Nephron progenitor cell (in vitro differentiated cells): ENCODE results near the gene RAB43.
A peak's percentile ranks its signal among the peaks of the same experiment; 100 is the strongest.
"Not testable (repeated sequence)": the region's sequence is repeated elsewhere in the genome, so short reads cannot be mapped to it uniquely, and the experiment has no call there.

Source experiments
- DNase-seq: peaks from one replicate; pipeline ENCODE4 v3.0.0; 2021
- H3K27ac Mint-ChIP-seq: 2 replicates; pipeline ENCODE4 v1.8.0; 2021; ENCODE audit warnings: mild to moderate bottlenecking, moderate library complexity, mixed read lengths
- H3K27me3 Mint-ChIP-seq: 2 replicates; pipeline ENCODE4 v1.8.0; 2021; ENCODE audit warnings: mild to moderate bottlenecking, low read depth, mixed read lengths; ENCODE audit not compliant: poor library complexity
- H3K36me3 Mint-ChIP-seq: 2 replicates; pipeline ENCODE4 v1.8.0; 2021; ENCODE audit warnings: low read depth, mixed read lengths
- H3K4me1 Mint-ChIP-seq: 2 replicates; pipeline ENCODE4 v1.8.0; 2021; ENCODE audit warnings: mixed read lengths
- H3K4me3 Mint-ChIP-seq: 2 replicates; pipeline ENCODE4 v1.8.0; 2021; ENCODE audit warnings: mild to moderate bottlenecking, moderate library complexity, mixed read lengths
- H3K9me3 Mint-ChIP-seq: 2 replicates; pipeline ENCODE4 v1.8.0; 2021; ENCODE audit warnings: mild to moderate bottlenecking, moderate library complexity, mixed read lengths
- TF ChIP-seq, protein P1 (sequence below): fragments of 200-600 bp; sonication (generic); IDR thresholded peaks from 2 replicates; pipeline ENCODE4 v1.5.0; 2021; ENCODE audit warnings: antibody characterized with exemption

The RAB43 gene

DNA sequence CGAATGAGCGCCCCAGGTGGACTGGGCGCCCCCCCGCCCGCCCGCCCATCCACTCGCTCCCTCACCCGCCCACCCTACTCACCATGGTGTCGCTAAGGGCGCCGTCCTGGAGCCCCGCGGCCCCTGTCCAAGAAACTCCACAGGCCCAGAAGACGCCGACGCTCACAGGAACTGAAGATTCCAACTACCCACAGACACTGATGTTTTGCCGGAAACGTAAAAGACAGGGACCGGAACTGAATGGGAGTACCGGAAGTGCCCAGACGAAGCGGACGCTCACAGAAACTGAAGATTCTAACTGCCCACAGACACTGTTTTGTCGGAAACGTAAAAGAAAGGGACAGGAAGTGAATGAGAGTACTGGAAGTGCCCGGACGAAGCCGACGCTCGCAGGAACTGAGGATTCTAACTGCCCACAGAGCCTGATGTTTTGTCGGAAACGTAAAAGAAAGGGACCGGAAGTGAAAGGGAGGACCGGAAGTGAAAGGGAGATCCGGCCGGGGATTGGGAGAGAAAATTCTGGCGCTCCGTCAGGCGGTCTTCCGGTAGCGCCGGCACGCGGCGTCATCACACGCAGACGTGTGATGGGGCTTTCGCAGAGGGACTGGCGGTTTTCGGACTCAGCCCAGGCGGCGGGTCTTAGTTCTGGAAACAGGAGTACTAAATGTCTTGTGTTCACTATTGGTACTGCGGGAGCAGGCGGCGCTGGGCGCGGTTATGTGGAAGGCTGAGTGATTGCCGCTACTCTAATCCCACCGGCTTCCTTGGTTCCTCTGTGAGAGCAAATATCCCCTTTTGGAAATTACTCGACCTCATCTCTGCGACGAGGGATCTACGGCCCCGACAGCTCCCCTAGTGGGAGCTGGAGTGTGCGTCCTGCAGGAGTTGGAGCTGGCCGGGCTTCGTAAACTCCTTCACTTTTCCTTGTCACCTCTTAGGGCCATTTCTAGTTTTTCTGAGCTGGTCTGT lies 39.6 kb upstream of the RAB43 start, which contains the start of gene ISY1:
ISY1 (minus strand) TSS at position 173 of the 969 bp plus-strand sequence; CDS start at position 85, 88 bp downstream.
- Mint-ChIP-seq H3K4me1 (peaks cover 38% of the 10 kb centered on the region), H3K27ac (peak within 1 kb of the TSS; percentile 100), H3K36me3 (peaks cover 19% of the 10 kb centered on the region), H3K9me3 (no peaks in the 10 kb centered on the region), H3K4me3 (peak within 1 kb of the TSS; percentile 96), H3K27me3 (no peaks in the 10 kb centered on the region)
- TF ChIP-seq, protein P1, sequence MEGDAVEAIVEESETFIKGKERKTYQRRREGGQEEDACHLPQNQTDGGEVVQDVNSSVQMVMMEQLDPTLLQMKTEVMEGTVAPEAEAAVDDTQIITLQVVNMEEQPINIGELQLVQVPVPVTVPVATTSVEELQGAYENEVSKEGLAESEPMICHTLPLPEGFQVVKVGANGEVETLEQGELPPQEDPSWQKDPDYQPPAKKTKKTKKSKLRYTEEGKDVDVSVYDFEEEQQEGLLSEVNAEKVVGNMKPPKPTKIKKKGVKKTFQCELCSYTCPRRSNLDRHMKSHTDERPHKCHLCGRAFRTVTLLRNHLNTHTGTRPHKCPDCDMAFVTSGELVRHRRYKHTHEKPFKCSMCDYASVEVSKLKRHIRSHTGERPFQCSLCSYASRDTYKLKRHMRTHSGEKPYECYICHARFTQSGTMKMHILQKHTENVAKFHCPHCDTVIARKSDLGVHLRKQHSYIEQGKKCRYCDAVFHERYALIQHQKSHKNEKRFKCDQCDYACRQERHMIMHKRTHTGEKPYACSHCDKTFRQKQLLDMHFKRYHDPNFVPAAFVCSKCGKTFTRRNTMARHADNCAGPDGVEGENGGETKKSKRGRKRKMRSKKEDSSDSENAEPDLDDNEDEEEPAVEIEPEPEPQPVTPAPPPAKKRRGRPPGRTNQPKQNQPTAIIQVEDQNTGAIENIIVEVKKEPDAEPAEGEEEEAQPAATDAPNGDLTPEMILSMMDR: peak; percentile 74
- DNase-seq: peak; percentile 81

DNA sequence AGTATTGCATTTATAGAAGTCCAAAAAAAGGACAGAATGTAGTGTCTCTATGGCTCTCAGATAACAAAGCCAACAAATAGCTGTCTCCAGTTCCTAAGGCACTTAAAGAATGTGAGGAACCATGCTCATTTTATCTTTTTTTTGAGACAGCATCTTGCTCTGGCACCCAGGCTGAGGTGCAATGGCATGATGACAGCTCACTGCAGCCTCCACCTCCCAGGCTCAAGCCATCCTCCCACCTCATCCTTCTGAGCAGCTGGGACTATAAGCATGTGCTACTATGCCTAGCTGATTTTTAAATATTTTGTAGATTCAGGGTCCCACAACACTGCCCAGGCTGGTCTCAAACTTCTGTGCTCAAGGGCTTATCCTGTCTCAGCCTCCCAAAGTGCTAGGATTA lies 23.2 kb upstream of the RAB43 start:
- Mint-ChIP-seq H3K9me3 (no peaks in the 10 kb centered on the region), H3K4me1 (no peaks in the 10 kb centered on the region), H3K27me3 (no peaks in the 10 kb centered on the region), H3K36me3 (peaks cover 19% of the 10 kb centered on the region), H3K27ac (no peak overlapping the region), H3K4me3 (no peak overlapping the region)
- no peak for DNase-seq
- TF ChIP-seq, protein P1: no peak

DNA sequence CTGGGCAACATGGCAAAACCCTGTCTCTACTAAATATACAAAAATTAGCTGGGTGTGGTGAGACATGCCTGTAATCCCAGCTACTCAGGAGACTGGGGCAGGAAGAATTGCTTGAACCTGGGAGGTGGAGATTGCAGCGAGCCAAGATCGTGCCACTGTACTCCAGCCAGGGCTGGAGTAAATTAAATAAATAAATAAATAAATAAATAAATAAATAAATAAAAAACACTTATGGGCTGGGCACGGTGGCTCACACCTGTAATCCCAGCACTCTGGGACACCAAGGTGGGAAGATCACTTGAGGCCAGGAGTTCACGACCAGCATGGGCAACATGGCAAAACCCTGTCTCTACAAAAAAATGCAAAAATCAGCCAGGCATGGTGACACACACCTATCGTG lies 19.4 kb upstream of the RAB43 start:
- H3K27me3 Mint-ChIP-seq, H3K4me3 Mint-ChIP-seq, H3K4me1 Mint-ChIP-seq, H3K9me3 Mint-ChIP-seq, DNase-seq, H3K27ac Mint-ChIP-seq: not testable (repeated sequence)
- H3K36me3 Mint-ChIP-seq: peaks cover 23% of the 10 kb centered on the region

DNA sequence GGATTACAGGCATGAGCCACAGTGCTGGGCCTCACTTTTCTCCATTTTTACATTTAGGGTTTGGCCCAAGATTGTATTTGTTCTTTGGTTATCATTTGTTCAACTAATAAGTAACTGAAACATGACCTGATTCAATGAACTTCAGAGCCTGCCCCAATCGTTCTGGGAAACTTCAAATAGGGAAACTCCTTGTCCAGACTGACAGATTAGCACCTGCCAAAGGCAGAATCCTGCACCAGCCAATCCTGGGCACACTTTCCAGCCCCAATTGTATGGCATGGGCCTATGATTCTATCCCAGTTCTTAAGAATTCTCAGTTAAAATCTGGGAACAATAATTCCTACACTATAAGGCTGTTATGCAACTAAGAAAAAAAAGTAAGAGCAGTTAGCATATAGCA lies 18.3 kb upstream of the RAB43 start:
- no peak for DNase-seq
- no peaks in the 10 kb centered on the region for H3K9me3 Mint-ChIP-seq
- no peak overlapping the region for H3K27ac Mint-ChIP-seq
- TF ChIP-seq, protein P1: no peak
- no peaks in the 10 kb centered on the region for H3K27me3 Mint-ChIP-seq
- H3K36me3 Mint-ChIP-seq: peaks cover 16% of the 10 kb centered on the region
- H3K4me1 Mint-ChIP-seq: no peaks in the 10 kb centered on the region
- no peak overlapping the region for H3K4me3 Mint-ChIP-seq

DNA sequence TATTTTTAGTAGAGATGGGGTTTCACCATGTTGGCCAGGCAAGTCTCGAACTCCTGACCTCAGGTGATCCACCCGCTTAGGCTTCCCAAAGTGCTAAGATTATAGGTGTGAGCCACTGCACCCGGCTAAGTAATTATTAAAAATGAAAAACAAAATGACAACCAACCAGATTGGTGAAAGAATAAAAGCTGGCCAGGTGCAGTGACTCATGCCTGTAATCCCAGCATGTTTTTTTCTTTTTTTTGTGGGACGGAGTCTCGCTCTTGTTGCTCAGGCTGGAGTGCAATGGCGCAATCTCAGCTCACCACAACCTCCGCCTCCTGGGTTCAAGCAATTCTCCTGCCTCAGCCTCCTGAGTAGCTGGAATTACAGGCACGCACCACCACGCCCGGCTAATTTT lies 14.7 kb upstream of the RAB43 start:
- DNase-seq, H3K4me3 Mint-ChIP-seq, H3K9me3 Mint-ChIP-seq, H3K27ac Mint-ChIP-seq, H3K27me3 Mint-ChIP-seq: not testable (repeated sequence)
- peaks cover 12% of the 10 kb centered on the region for H3K4me1 Mint-ChIP-seq
- peaks cover 48% of the 10 kb centered on the region for H3K36me3 Mint-ChIP-seq

DNA sequence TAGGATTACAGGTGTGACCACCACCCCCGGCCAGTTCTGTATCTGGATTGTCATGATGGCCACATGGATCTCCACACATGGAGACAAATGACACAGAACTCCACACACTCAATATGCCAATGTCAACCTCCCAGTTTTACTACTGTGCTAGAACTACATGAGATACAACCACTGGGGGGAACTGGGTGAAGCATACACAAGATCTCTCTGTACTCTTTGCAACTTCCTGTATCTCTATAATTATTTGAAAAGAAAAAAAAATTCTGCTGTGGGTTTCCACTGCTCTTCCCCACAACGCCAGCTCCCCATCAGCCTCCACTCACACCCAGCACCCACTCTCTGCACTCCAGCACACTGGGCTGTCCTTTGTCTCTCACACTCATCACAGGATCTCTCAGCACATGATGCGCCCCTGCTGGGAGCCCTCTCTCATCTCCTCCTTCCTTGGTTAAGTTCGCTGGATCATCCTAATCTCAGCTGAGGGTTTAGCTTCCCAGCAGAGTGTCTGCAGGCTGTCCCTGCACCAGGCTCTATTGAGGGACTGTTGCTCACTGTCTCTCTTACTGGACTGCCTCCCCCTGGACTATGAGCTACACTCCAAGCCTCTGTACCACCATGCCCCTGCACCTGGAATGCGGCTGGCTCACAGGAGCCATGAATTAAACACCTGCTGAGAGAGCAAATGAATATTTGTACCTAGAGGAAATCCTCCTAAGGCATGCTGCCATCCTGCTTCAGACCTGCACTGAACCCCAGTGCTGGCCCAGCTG lies 10.7 kb upstream of the RAB43 start:
- Mint-ChIP-seq H3K27me3 (no peaks in the 10 kb centered on the region), H3K4me3 (no peak overlapping the region), H3K27ac (peak overlapping the region; percentile 37), H3K4me1 (peaks cover 12% of the 10 kb centered on the region), H3K9me3 (no peaks in the 10 kb centered on the region), H3K36me3 (peaks cover 51% of the 10 kb centered on the region)
- DNase-seq: no peak
- TF ChIP-seq, protein P1: no peak
